ENCODE data around the gene DOCK3.

GRCh38 chr3:50950591-50950990 lies 275.9 kb downstream of the DOCK3 start:
- TF ChIP-seq, protein P1, sequence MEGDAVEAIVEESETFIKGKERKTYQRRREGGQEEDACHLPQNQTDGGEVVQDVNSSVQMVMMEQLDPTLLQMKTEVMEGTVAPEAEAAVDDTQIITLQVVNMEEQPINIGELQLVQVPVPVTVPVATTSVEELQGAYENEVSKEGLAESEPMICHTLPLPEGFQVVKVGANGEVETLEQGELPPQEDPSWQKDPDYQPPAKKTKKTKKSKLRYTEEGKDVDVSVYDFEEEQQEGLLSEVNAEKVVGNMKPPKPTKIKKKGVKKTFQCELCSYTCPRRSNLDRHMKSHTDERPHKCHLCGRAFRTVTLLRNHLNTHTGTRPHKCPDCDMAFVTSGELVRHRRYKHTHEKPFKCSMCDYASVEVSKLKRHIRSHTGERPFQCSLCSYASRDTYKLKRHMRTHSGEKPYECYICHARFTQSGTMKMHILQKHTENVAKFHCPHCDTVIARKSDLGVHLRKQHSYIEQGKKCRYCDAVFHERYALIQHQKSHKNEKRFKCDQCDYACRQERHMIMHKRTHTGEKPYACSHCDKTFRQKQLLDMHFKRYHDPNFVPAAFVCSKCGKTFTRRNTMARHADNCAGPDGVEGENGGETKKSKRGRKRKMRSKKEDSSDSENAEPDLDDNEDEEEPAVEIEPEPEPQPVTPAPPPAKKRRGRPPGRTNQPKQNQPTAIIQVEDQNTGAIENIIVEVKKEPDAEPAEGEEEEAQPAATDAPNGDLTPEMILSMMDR (IDR thresholded peaks at IDR 0.05; ENCODE audit: extremely low read depth in 1 of 2, insufficient read depth in 1 of 2, low read depth in 1 of 2, low read length in 2 of 2): no peak
- no peak for TF ChIP-seq POLR2A (IDR thresholded peaks at IDR 0.05; ENCODE audit: low read depth, low read length)

All from endothelial cell of umbilical vein (primary cell).